RPMI7951 (cell line): ENCODE results near the gene TMEM128. TPM values are rescaled to one million over a fixed set of nuclear protein-coding genes. Genes with fewer than 3 reads are reported as not detected.
"Not testable (repeated sequence)": the region's sequence is repeated elsewhere in the genome, so short reads cannot be mapped to it uniquely, and the experiment has no call there.

ENCODE experiments used
- DNase-seq: peaks from one replicate; pipeline ENCODE4 v3.0.0-alpha.2; 2012; ENCODE audit warnings: low read depth
- total RNA-seq: library from RNA; depleted of rRNA; stranded (reverse); fragments of >200 nt; shearing (Covaris generic); gene quantifications from 2 replicates; pipeline ENCODE4 v1.2.3, GENCODE V29; 2014; rRNA removed

TMEM128 gene
- 20.2 and 30.1 TPM in 2 replicates for total RNA-seq

GRCh38 chr4:4248029-4248884, at the start of gene TMEM128:
TMEM128 (minus strand) TSS chr4:4248223; CDS start chr4:4248202, 21 bp downstream.
- DNase-seq: peak; percentile 89

DNA sequence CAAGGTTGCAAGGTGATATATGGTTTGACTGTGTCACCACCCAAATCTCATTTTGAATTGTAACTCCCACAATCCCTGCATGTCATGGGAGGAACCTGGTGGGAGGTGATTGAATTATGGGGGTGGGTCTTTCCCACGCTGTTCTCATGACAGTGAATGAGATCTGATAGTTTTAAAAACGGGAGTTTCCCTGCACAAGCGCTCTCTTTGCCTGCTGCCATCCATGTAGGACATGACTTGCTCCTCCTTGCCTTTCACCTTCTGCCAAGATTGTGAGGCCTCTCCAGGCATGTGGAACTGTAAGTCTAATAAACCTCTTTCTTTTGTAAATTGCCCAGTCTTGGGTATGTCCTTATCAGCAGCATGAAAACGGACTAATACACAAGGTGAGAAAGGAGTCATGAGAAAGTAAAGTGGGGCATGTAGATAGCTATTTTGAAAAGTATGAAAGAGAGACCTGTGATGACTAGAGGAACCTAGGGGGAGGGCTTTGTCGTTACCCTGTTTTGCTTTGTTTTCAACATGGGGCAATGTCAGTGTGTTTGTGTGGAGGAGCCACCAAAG, 48.3 kb upstream of the TMEM128 start:
- DNase-seq: no peak

DNA sequence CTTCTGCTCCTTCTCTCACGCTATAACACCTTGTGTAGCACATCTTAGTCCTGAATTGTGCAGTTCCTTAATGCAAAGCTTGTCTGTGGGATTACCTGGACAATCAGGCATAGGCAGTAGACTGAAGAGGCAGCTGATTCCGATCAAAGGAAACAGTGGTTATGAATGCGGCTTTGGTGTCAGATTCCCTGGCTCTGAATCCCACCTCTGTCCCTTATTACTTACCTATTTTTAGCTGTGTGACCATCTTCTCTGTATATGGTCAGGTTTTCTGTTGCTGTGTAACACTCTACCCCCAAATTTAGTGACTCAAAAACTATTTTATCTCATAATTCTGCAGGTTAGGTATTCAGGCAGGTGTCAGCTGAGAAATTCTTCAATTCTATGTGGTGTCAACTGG, 45.3 kb upstream of the TMEM128 start:
- no peak for DNase-seq

GRCh38 chr4:4289941-4290850, 42.2 kb upstream of the TMEM128 start, which contains the start of the genes LYAR and ZBTB49:
LYAR (minus strand) TSS chr4:4290154; CDS start chr4:4283742, 6,412 bp downstream.
ZBTB49 (plus strand) TSS chr4:4290251; CDS start chr4:4299946, 9,695 bp downstream.
- DNase-seq: peak; percentile 79

DNA sequence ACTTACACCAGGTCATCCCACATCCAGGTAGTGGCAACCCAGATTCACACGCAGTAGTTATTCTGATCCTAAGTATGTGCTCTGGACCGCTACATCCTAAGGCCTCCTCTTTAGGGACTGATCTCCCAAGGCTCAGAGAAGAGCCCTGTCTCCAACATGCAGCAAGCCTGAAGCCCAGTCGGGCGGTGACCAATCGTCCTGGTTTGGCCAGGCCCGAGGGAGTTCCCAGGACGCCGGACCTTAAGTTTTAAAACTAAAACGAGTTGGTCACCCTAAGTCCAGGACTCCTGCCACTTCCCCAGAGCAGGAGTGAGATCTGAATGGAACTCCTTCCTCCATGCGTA, 41.5 kb upstream of the TMEM128 start:
- no peak for DNase-seq

GRCh38 chr4:4289055-4289454, 41.0 kb upstream of the TMEM128 start:
- no peak for DNase-seq

GRCh38 chr4:4288098-4288497, 40.1 kb upstream of the TMEM128 start:
- no peak for DNase-seq

GRCh38 chr4:4284827-4285618, 37.0 kb upstream of the TMEM128 start:
- DNase-seq: peak; percentile 61

- no peak for DNase-seq
Measured at GRCh38 chr4:4281787-4282186, 33.8 kb upstream of the TMEM128 start.

DNA sequence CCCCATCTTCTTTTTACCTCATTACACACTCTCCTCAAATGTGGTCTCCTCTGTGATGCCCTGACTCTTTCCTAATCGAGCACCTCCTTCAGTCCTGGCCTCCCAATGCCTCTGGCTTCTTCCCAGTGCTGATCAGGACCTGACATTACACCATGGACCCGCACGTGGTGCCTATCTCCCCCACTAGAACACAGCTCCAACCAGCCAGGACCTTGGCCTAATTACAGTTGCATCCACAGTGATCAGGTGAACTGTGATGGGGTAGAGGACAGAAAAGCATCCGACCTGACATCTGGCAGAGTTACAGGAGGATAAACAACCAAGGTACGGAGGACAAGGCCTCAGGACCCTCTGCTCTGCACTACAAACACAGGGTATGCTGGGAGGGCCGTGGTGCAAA, 29.5 kb upstream of the TMEM128 start:
- DNase-seq: no peak

GRCh38 chr4:4274226-4274625, 26.2 kb upstream of the TMEM128 start:
- DNase-seq: no peak

DNA sequence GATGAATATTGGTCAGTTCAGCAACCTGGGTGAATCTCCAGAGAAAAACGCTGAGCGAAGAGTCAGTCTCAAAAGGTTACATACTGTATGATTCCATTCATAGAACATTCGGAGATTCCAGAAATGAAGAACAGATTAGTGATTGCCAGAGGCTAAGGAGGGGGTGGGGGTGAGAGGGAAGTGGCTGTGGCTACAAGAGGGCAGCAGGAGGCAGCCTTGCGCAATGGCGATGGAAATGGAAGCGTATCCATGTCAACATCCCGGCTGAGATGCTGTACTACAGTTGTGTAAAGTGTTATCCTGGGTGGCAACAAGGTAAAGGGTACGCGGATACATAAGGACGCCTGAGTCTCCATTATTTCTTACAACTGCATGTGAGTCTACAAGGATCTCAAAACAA, 23.9 kb upstream of the TMEM128 start:
- peak; percentile 57 for DNase-seq

GRCh38 chr4:4270529-4270928, 22.5 kb upstream of the TMEM128 start:
- DNase-seq: no peak

DNA sequence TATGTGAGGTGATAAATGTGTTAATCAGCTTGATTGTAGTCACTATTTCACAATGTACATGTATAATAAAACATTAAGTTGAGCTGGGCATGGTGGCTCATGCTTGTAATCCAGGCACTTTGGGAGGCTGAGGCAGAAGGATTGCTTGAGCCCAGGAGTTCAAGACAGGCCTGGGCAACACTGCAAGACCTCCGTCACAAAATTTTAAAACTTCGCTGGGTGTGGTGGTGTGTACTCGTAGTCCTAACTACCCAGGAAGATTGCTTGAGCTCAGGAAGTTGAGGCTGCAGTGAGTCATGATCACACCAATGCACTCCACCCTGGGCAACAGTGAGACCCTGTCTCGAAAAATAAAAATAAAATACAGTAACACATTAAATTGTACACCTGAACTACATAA, 21.8 kb upstream of the TMEM128 start:
- peak; percentile 50 for DNase-seq

GRCh38 chr4:4269331-4269731, 21.3 kb upstream of the TMEM128 start:
- DNase-seq: no peak

DNA sequence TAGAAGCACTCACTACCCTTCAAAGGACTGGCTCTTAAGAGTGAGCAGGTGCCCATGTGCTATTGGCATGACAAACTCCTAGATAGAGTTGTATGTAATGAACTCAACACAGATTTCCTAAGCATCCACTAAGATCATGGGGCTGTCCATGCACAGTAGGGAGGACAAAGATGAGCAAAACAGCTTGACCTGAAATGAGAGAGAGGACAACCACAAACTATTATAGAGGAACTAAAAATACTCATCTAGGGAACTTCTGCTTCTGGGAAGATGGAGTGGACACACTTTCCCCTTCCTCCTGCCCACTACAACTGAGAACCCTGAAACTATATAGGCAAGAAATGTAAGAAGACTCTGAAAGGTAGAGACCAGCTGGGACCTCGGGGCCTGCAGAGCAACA, 20.8 kb upstream of the TMEM128 start:
- no peak for DNase-seq

- DNase-seq: peak; percentile 47
Measured at GRCh38 chr4:4267981-4268380, 20.0 kb upstream of the TMEM128 start.

GRCh38 chr4:4260185-4260751, 12.2 kb upstream of the TMEM128 start:
- DNase-seq: peak; percentile 65

DNA sequence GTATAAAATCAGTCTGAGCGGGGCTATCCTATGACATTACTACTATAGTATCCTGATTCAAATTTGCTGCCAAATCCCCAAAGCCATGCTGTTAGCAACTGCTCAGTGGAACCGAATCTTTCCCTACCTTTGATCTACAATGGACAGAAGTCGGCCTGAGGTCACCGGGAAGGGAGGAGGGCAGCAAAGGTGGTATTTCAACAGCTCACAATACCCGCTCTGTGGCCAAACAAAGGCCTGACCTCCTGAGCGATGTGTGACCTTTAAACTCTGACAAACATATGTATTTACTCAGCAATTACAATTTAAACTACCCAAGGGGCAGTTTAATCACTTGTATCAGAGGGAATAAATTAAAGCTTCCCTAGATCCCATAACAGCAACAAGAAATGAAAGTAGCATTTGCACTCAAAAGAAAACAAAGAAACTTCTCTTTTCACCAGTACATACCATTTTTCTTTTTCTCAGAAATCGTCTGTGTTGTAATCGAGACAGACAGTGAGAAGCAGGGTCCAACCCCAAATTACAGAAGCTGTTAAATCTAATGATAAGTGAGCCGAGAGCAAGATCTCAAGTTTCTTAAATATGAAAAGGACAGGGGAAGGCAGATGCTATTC, 11.6 kb upstream of the TMEM128 start:
- DNase-seq: no peak

DNA sequence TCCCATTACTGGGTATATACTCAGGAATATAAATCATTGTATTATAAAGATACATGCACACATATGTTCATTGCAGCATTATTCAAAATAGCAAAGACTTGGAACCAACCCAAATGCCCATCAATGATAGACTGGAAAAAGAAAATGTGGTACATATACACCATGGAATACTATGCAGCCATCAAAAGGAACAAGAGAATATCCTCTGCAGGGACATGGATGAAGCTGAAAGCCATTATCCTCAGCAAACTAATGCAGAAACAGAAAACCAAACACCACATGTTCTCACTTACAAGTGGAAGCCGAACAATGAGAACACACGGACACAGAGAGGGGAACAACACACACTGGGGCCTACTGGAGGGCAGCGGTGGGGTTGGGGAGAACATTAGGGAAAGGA, 9.7 kb upstream of the TMEM128 start:
- DNase-seq: not testable (repeated sequence)

GRCh38 chr4:4256799-4257198, 8.8 kb upstream of the TMEM128 start:
- no peak for DNase-seq
